Caco-2 (cell line): Measurements from ENCODE around the gene GPC1. TPM values are rescaled to one million over a fixed set of nuclear protein-coding genes. Genes with fewer than 3 reads are reported as not detected.

ENCODE experiments used
- BruUV-seq: library from RNA; stranded (reverse); fragments of 400-500 nt; replicated peaks from 2 replicates; lab custom pipeline; 2021; lab: Mats Ljungman, UMichigan
- CTCF ChIA-PET: fragments of 300-600 bp; sonication (Branson Sonifier 250); formaldehyde crosslinking; loops from one replicate; lab custom pipeline; 2022; ENCODE audit warnings: antibody characterized with exemption; lab: Charles Lee
- POLR2A ChIA-PET: fragments of 300-600 bp; sonication (Branson Sonifier 250); formaldehyde crosslinking; loops from one replicate; lab custom pipeline; 2022; ENCODE audit warnings: antibody characterized with exemption; lab: Charles Lee
- DNase-seq, 2 experiments: peaks; one replicate each; pipeline versions ENCODE4 v3.0.0 to v3.0.0-alpha.2; 2020 to 2022
- H3K27me3 ChIP-seq: replicated peaks from 2 replicates; pipeline ENCODE4 v1.6.0; 2011; ENCODE audit warnings: low read length; ENCODE audit not compliant: control insufficient read depth, insufficient read depth
- H3K36me3 ChIP-seq: 2 replicates; pipeline ENCODE4 v1.5.1; 2011; ENCODE audit warnings: low read length; ENCODE audit not compliant: control insufficient read depth, insufficient read depth
- H3K4me1 ChIP-seq: fragments of 250-450 bp; sonication (Bioruptor Pico); 2 replicates; pipeline ENCODE4 v1.5.1; 2020; ENCODE audit warnings: mild to moderate bottlenecking
- H3K4me3 ChIP-seq: 2 replicates; pipeline ENCODE4 v1.5.1; 2011; ENCODE audit warnings: low read depth, mild to moderate bottlenecking, control low read depth, low read length
- H3K9me3 ChIP-seq: fragments of 250-450 bp; sonication (Bioruptor Pico); 2 replicates; pipeline ENCODE4 v1.5.1; 2020; ENCODE audit warnings: mild to moderate bottlenecking, moderate library complexity
- H3K27ac Mint-ChIP-seq: one replicate; pipeline ENCODE4 v1.8.0; 2022; ENCODE audit warnings: mixed read lengths; ENCODE audit not compliant: unreplicated experiment
- H3K27me3 Mint-ChIP-seq: one replicate; pipeline ENCODE4 v1.8.0; 2022; ENCODE audit warnings: mixed read lengths; ENCODE audit not compliant: insufficient read depth, unreplicated experiment
- H3K36me3 Mint-ChIP-seq: one replicate; pipeline ENCODE4 v1.8.0; 2022; ENCODE audit warnings: mild to moderate bottlenecking, mixed read lengths; ENCODE audit not compliant: insufficient read depth, unreplicated experiment
- H3K4me1 Mint-ChIP-seq: one replicate; pipeline ENCODE4 v1.8.0; 2022; ENCODE audit warnings: low read depth, mixed read lengths; ENCODE audit not compliant: unreplicated experiment
- H3K4me3 Mint-ChIP-seq: one replicate; pipeline ENCODE4 v1.8.0; 2022; ENCODE audit warnings: mild to moderate bottlenecking, moderate library complexity, mixed read lengths; ENCODE audit not compliant: unreplicated experiment
- H3K9me3 Mint-ChIP-seq: one replicate; pipeline ENCODE4 v1.8.0; 2022; ENCODE audit warnings: mixed read lengths; ENCODE audit not compliant: unreplicated experiment
- CTCF ChIP-seq, 2 experiments: fragments of 200-600 bp in 1 of 2; IDR thresholded peaks; 1 replicate in 1 of 2; 2 replicates in 1 of 2; pipeline versions ENCODE4 v1.5.1 to v1.8.0; 2011 to 2022; ENCODE audit warnings: antibody characterized with exemption in 1 of 2, control low read depth in 1 of 2, inconsistent platforms in 1 of 2, low read depth in 1 of 2, low read length in 1 of 2, mild to moderate bottlenecking in 1 of 2, moderate library complexity in 1 of 2; ENCODE audit not compliant: insufficient read depth in 1 of 2, severe bottlenecking in 1 of 2, unreplicated experiment in 1 of 2
- intact Hi-C: fragments of 100-400 bp; cut with micrococcal nuclease; formaldehyde crosslinking; loops from one replicate; pipeline ENCODE4 v1.10.0; 2022; ENCODE audit not compliant: unreplicated experiment
- total RNA-seq: library from RNA; stranded (reverse); gene quantifications from 2 replicates; pipeline ENCODE4 v1.2.3, GENCODE V29; 2022

The GPC1 gene
- total RNA-seq, 1 experiment from 2014 or later = 45.2 TPM

- Mint-ChIP-seq H3K9me3 (no peaks in the 10 kb centered on the region), H3K4me3 (no peak overlapping the region), H3K4me1 (no peaks in the 10 kb centered on the region), H3K36me3 (no peaks in the 10 kb centered on the region), H3K27ac (no peak overlapping the region), H3K27me3 (no peaks in the 10 kb centered on the region)
- no peaks in the 10 kb centered on the region for H3K4me1 ChIP-seq
- no peaks in the 10 kb centered on the region for H3K9me3 ChIP-seq
- no peaks in the 10 kb centered on the region for H3K36me3 ChIP-seq
- ChIA-PET POLR2A (no interaction called here), CTCF (interaction anchor here (0.6 kb wide), 1 partner anchor 79 kb away, joined by 3 read pairs; the partner anchor contains the start of gene CAPN10)
- BruUV-seq = no TSS peak
- intact Hi-C loops = no loop called here
- H3K4me3 ChIP-seq = no peak overlapping the region
- no peaks in the 10 kb centered on the region for H3K27me3 ChIP-seq
- no peak for DNase-seq
- TF ChIP-seq CTCF (IDR thresholded peaks at IDR 0.05; ENCODE audit: insufficient read depth in 1 of 2, low read depth in 1 of 2, low read length in 1 of 2, severe bottlenecking in 1 of 2, unreplicated experiment in 1 of 2) = no peak
Measured at GRCh38 chr2:240507778-240508251, 72.4 kb downstream of the GPC1 start.

DNA sequence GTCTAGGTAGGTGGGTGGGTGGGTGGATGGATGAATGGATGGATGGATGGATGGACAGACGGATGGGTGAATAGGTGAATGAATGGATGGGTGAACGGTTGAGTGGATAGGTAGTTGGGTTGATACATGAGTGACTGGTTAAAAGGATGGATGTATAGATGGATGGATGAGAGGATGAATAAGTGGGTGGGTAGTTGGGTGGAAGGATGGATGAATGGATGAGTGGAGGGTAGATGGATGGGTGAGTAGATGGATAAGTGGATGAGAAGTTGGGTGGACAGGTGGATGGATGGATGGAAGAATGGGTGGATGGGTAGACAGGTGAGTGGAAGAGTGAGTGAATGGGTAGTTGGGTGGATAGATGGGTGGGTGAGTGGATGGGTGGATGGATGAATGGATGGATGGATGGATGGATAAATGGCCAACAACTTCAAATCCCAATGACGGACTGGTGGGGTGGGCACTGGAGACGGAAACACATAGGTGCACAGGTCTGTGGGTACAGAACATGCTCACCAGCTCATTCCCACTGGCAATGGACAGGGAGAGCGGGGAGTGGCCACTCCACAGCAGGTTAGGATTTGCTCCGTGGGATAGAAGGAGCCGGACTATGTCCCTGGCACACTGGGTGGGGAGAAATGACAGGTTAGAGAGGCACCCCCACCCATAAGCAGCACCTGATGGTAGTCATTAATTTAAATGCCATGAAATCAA, 73.5 kb downstream of the GPC1 start:
- POLR2A ChIA-PET = no interaction called here
- Mint-ChIP-seq H3K27me3 (no peaks in the 10 kb centered on the region), H3K9me3 (no peaks in the 10 kb centered on the region)

More for the DNA sequence above, 73.5 kb downstream of the GPC1 start:
- Histone ChIP-seq H3K4me3 (no peak overlapping the region), H3K9me3 (no peaks in the 10 kb centered on the region), H3K4me1 (no peaks in the 10 kb centered on the region), H3K27me3 (no peaks in the 10 kb centered on the region), H3K36me3 (no peaks in the 10 kb centered on the region)
- no TSS peak for BruUV-seq
- TF ChIP-seq CTCF (IDR thresholded peaks at IDR 0.05; ENCODE audit: insufficient read depth in 1 of 2, low read depth in 1 of 2, low read length in 1 of 2, severe bottlenecking in 1 of 2, unreplicated experiment in 1 of 2) = no peak
- H3K4me3 Mint-ChIP-seq = no peak overlapping the region
- intact Hi-C loops = no loop called here
- H3K27ac Mint-ChIP-seq = no peak overlapping the region
- peak in 1 of 2 experiments; percentile 1 for DNase-seq
- H3K36me3 Mint-ChIP-seq = no peaks in the 10 kb centered on the region
- CTCF ChIA-PET = no interaction called here
- H3K4me1 Mint-ChIP-seq = no peaks in the 10 kb centered on the region
